Measurements from ENCODE around the gene LBH. TPM values are rescaled to one million over a fixed set of nuclear protein-coding genes. Genes with fewer than 3 reads are reported as not detected.

The LBH gene
- total RNA-seq, 1 experiment from 2014 or later: 5.8 TPM

DNA sequence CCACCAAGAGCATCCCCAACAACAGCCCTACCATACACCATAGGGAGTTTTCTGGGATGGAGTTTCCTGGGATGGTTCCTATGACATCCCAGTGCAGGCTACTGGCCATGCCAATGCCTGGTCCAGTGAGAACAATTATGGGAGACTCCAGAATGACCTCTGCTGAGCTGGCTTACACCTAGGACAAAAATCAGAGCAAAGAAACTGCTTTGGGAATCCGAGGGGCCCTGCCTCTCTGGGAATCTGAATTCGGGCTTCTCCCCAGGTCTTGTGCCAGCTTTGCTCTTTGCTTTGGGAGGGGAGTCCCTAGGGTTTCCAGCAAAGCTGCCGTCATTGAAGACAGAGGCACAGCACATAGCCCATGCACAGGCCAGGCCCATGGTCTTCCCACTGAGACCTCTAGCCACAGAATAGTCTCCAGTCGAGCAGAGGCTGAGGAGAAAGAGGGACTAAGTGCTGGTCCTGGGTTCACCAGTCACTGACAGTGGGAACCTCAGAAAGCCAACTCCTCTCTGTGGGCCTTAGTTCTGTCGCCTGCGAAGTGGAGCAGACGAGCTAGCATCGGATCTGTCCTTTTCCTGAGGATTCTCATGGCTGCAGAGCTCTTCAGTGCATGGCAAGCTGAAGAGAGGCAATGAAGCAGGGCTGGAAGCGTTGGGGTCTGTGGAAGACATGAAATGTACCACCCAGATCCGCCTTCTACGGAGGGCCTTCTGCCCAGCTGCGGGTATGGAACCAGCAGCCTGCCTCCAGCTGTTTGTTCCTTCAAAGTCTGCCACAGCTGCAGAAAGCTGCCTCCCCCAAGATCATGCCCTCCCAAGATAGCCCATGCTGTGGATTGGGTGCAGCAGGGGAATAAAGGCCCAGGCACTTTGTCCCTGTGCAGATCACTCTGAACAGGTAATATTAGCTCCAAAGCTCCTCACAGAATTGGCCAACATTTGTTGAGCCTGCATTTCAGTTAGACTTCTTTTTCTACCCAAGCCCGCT, 11.2 kb upstream of the LBH start:
- no peak overlapping the region for H3K4me3 ChIP-seq (ENCODE audit: low read length)
- POLR2A ChIA-PET (ENCODE audit: unreplicated experiment): no interaction called here
- peaks cover 29% of the 10 kb centered on the region for H3K4me1 ChIP-seq (ENCODE audit: insufficient read depth, low read length)
- H3K9me2 ChIP-seq (replicated peaks; ENCODE audit: low read length): no peaks in the 10 kb centered on the region
- ATAC-seq (no peak), DNase-seq (no peak)
- intact Hi-C loops (cut with micrococcal nuclease): no loop called here
- H3K9ac ChIP-seq (ENCODE audit: low read length): no peak overlapping the region
- no peaks in the 10 kb centered on the region for H3K27me3 ChIP-seq (ENCODE audit: low read length)
- TF ChIP-seq EZH2phosphoT487 (IDR thresholded peaks at IDR 0.05; ENCODE audit: borderline replicate concordance, low read length) (no peak), EZH2 (IDR thresholded peaks at IDR 0.05; ENCODE audit: low read length, unreplicated experiment) (no peak)
- TF ChIP-seq, protein P1, sequence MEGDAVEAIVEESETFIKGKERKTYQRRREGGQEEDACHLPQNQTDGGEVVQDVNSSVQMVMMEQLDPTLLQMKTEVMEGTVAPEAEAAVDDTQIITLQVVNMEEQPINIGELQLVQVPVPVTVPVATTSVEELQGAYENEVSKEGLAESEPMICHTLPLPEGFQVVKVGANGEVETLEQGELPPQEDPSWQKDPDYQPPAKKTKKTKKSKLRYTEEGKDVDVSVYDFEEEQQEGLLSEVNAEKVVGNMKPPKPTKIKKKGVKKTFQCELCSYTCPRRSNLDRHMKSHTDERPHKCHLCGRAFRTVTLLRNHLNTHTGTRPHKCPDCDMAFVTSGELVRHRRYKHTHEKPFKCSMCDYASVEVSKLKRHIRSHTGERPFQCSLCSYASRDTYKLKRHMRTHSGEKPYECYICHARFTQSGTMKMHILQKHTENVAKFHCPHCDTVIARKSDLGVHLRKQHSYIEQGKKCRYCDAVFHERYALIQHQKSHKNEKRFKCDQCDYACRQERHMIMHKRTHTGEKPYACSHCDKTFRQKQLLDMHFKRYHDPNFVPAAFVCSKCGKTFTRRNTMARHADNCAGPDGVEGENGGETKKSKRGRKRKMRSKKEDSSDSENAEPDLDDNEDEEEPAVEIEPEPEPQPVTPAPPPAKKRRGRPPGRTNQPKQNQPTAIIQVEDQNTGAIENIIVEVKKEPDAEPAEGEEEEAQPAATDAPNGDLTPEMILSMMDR (conservative IDR thresholded peaks at IDR 0.05; ENCODE audit: low read depth, low read length): no peak
- H3K9me3 ChIP-seq (ENCODE audit: low read length): no peaks in the 10 kb centered on the region
- H4K20me1 ChIP-seq (ENCODE audit: low read length): 0 out of 2 replicates have a peak, but pooled peaks cover 5% of the 10 kb centered on the region
- H3K79me2 ChIP-seq (ENCODE audit: low read length): no peaks in the 10 kb centered on the region
- no peaks in the 10 kb centered on the region for H3F3A ChIP-seq (ENCODE audit: low read length, unreplicated experiment)
- no peak overlapping the region for H3K27ac ChIP-seq (ENCODE audit: low read length)
- BruUV-seq (replicated peaks): no TSS peak
- H3K36me3 ChIP-seq (ENCODE audit: low read depth, low read length): no peaks in the 10 kb centered on the region
- H2AFZ ChIP-seq (ENCODE audit: low read length): no peak overlapping the region
- no peak overlapping the region for H3K4me2 ChIP-seq (ENCODE audit: low read length)
- CTCF ChIA-PET: no interaction called here

DNA sequence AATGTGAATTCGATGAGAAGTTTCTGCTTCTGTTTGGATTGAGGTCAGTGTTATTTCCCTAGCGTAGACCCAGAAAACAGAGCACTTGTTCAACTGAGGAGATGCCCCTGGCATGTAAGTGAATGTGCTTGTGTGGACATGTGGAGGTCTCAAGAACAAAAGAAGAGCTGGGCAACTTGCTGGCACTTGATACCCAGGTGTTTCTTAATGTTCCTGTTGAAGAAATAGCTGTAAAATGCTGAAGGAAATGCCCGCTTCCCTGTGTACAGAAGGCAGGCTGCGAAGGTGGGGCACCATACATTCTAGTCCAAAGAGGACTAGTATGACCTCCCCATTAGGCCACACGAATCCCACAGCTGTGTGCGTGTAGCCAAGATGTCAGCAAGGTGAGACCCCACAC, 9.8 kb upstream of the LBH start:
- ATAC-seq (no peak), DNase-seq (no peak)
- 0 out of 2 replicates have a peak, but pooled peaks cover 5% of the 10 kb centered on the region for H4K20me1 ChIP-seq (ENCODE audit: low read length)
- no peak overlapping the region for H3K4me2 ChIP-seq (ENCODE audit: low read length)
- no peaks in the 10 kb centered on the region for H3K9me3 ChIP-seq (ENCODE audit: low read length)
- H3F3A ChIP-seq (ENCODE audit: low read length, unreplicated experiment): no peaks in the 10 kb centered on the region
- no peak overlapping the region for H2AFZ ChIP-seq (ENCODE audit: low read length)
- no peak overlapping the region for H3K4me3 ChIP-seq (ENCODE audit: low read length)
- no peaks in the 10 kb centered on the region for H3K27me3 ChIP-seq (ENCODE audit: low read length)
- H3K36me3 ChIP-seq (ENCODE audit: low read depth, low read length): no peaks in the 10 kb centered on the region
- ChIA-PET POLR2A (ENCODE audit: unreplicated experiment) (no interaction called here), CTCF (no interaction called here)
- intact Hi-C loops (cut with micrococcal nuclease): no loop called here
- no peak for TF ChIP-seq EZH2phosphoT487 (IDR thresholded peaks at IDR 0.05; ENCODE audit: borderline replicate concordance, low read length)
- TF ChIP-seq EZH2 (IDR thresholded peaks at IDR 0.05; ENCODE audit: low read length, unreplicated experiment): no peak
- TF ChIP-seq, protein P1 (conservative IDR thresholded peaks at IDR 0.05; ENCODE audit: low read depth, low read length): no peak
- H3K9ac ChIP-seq (ENCODE audit: low read length): no peak overlapping the region
- BruUV-seq (replicated peaks): no TSS peak
- H3K9me2 ChIP-seq (replicated peaks; ENCODE audit: low read length): no peaks in the 10 kb centered on the region
- H3K27ac ChIP-seq (ENCODE audit: low read length): no peak overlapping the region
- H3K79me2 ChIP-seq (ENCODE audit: low read length): no peaks in the 10 kb centered on the region
- peaks cover 29% of the 10 kb centered on the region for H3K4me1 ChIP-seq (ENCODE audit: insufficient read depth, low read length)

DNA sequence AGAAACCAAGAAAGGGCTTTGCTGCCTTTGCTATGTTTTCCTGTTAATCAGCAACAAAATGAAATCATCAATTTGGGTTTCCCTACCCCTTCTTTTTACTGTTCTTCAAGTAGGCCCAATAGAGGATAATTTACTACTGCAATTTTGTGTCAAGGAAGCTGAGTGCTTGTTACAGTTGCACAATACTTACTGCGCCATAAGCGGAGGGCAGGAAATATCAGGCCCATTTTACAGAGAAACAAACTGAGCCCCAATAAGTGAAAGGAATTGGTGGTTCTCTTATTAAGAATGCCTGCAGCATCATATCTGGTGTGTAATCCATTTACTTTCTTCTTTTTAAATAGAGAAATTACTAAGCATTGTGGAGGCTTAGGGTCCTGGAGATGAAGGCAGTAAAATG, 9.3 kb upstream of the LBH start:
- Histone ChIP-seq H3K27me3 (ENCODE audit: low read length) (no peaks in the 10 kb centered on the region), H3F3A (ENCODE audit: low read length, unreplicated experiment) (no peaks in the 10 kb centered on the region), H2AFZ (ENCODE audit: low read length) (no peak overlapping the region), H3K79me2 (ENCODE audit: low read length) (no peaks in the 10 kb centered on the region), H3K4me2 (ENCODE audit: low read length) (no peak overlapping the region), H3K9me2 (replicated peaks; ENCODE audit: low read length) (no peaks in the 10 kb centered on the region), H3K4me1 (ENCODE audit: insufficient read depth, low read length) (peaks cover 24% of the 10 kb centered on the region), H3K4me3 (ENCODE audit: low read length) (no peak overlapping the region), H3K36me3 (ENCODE audit: low read depth, low read length) (no peaks in the 10 kb centered on the region), H4K20me1 (ENCODE audit: low read length) (0 out of 2 replicates have a peak, but pooled peaks cover 5% of the 10 kb centered on the region), H3K9me3 (ENCODE audit: low read length) (no peaks in the 10 kb centered on the region), H3K27ac (ENCODE audit: low read length) (no peak overlapping the region), H3K9ac (ENCODE audit: low read length) (no peak overlapping the region)
- CTCF ChIA-PET: no interaction called here
- POLR2A ChIA-PET (ENCODE audit: unreplicated experiment): no interaction called here
- DNase-seq (no peak), ATAC-seq (no peak)
- intact Hi-C loops (cut with micrococcal nuclease): no loop called here
- TF ChIP-seq, protein P1 (conservative IDR thresholded peaks at IDR 0.05; ENCODE audit: low read depth, low read length): no peak
- TF ChIP-seq EZH2phosphoT487 (IDR thresholded peaks at IDR 0.05; ENCODE audit: borderline replicate concordance, low read length): no peak
- no peak for TF ChIP-seq EZH2 (IDR thresholded peaks at IDR 0.05; ENCODE audit: low read length, unreplicated experiment)
- BruUV-seq (replicated peaks): no TSS peak
